Measurements from ENCODE around the gene NPAS3.

DNA sequence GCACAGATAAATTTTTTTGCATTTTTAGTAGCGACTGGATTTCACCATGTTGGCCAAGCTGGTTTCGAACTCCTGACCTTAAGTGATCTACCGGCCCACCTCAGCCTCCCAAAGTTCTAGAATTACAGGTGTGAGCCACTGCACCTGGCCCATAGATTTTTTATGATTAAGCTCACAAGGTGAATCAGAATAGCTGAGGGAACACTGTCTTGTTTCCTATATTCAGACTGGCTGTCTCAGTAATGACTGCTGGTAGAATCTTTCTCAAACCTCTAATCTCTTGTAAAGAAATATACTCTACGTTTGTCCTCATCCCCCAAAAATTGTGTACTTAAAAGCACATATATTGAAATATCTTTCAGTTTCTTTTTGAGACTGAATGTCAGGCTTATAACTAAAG lies 650.1 kb downstream of the NPAS3 start:
- TF ChIP-seq, protein P1, sequence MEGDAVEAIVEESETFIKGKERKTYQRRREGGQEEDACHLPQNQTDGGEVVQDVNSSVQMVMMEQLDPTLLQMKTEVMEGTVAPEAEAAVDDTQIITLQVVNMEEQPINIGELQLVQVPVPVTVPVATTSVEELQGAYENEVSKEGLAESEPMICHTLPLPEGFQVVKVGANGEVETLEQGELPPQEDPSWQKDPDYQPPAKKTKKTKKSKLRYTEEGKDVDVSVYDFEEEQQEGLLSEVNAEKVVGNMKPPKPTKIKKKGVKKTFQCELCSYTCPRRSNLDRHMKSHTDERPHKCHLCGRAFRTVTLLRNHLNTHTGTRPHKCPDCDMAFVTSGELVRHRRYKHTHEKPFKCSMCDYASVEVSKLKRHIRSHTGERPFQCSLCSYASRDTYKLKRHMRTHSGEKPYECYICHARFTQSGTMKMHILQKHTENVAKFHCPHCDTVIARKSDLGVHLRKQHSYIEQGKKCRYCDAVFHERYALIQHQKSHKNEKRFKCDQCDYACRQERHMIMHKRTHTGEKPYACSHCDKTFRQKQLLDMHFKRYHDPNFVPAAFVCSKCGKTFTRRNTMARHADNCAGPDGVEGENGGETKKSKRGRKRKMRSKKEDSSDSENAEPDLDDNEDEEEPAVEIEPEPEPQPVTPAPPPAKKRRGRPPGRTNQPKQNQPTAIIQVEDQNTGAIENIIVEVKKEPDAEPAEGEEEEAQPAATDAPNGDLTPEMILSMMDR (conservative IDR thresholded peaks at IDR 0.05; ENCODE audit: low read length) = no peak
- no peak for TF ChIP-seq EZH2phosphoT487 (IDR thresholded peaks at IDR 0.05; ENCODE audit: borderline replicate concordance, low read depth, low read length)
